Measurements from ENCODE around the gene RHOT2. TPM values are rescaled to one million over a fixed set of nuclear protein-coding genes. Genes with fewer than 3 reads are reported as not detected.

The RHOT2 gene
- total and polyA plus RNA-seq, 9 of the 15 experiments (the other 6 are each of a cell fraction or from before 2014, with no cell fraction given), result 5.0 to 373 (median 112) TPM

GRCh38 chr16:635573-636205 lies 32.2 kb upstream of the RHOT2 start (continued):
- TF ChIP-seq KLF13 (tag; IDR thresholded peaks at IDR 0.05; ENCODE audit: borderline replicate concordance, low read depth) (no peak), PHF8 (IDR thresholded peaks at IDR 0.05; ENCODE audit: borderline replicate concordance, low read length) (peak; percentile 88; the same call in 1 of the 2 replicates), TSC22D4 (tag; IDR thresholded peaks at IDR 0.05) (no peak), KAT8 (IDR thresholded peaks at IDR 0.05; ENCODE audit: low read depth) (no peak), PHB (CRISPR knock-in tag; IDR thresholded peaks at IDR 0.05) (no peak), FOXJ2 (tag; IDR thresholded peaks at IDR 0.05) (0 out of 2 replicates have a peak, but pooled peaks have one; percentile 16), ZNF212 (CRISPR knock-in tag; IDR thresholded peaks at IDR 0.05) (no peak), ATF3 (IDR thresholded peaks at IDR 0.05) (no peak), ATF3 (CRISPR knock-in tag; conservative IDR thresholded peaks at IDR 0.05) (no peak), U2AF2 (optimal IDR thresholded peaks at IDR 0.05; ENCODE audit: low read depth, low read length) (no peak), MBD2 (IDR thresholded peaks at IDR 0.05; ENCODE audit: borderline replicate concordance, low read depth) (no peak), ARNT (IDR thresholded peaks at IDR 0.05) (no peak), STAT6 (CRISPR knock-in tag; IDR thresholded peaks at IDR 0.05) (no peak), FOXK1 (CRISPR knock-in tag; IDR thresholded peaks at IDR 0.05; ENCODE audit: borderline replicate concordance) (no peak)

Data from K562 (cell line).